ENCODE results near the gene AZIN2. TPM values are rescaled to one million over a fixed set of nuclear protein-coding genes. Genes with fewer than 3 reads are reported as not detected.

The AZIN2 gene
- total and polyA plus RNA-seq, 2 of the 13 experiments (the other 11 are each of a cell fraction or from before 2014, with no cell fraction given): 1.7 to 3.5 TPM

GRCh38 chr1:33081554-33082305 is 777 bp downstream of the AZIN2 start:
- H3K79me2 ChIP-seq (ENCODE audit: insufficient read depth, low read length): no peaks in the 10 kb centered on the region
- TF ChIP-seq HNF4A (CRISPR knock-in tag; IDR thresholded peaks at IDR 0.05) (no peak), HNF1A (IDR thresholded peaks at IDR 0.05; ENCODE audit: low read depth) (no peak), HNF1A (CRISPR knock-in tag; IDR thresholded peaks at IDR 0.05; ENCODE audit: borderline replicate concordance) (peak; percentile 3; the same call in 1 of the 2 replicates), ZNF589 (CRISPR knock-in tag; conservative IDR thresholded peaks at IDR 0.05) (no peak), ZSCAN31 (CRISPR knock-in tag; IDR thresholded peaks at IDR 0.05; ENCODE audit: low read depth) (0 out of 2 replicates have a peak, but pooled peaks have one; percentile 13), ZNF773 (CRISPR knock-in tag; IDR thresholded peaks at IDR 0.05; ENCODE audit: borderline replicate concordance) (no peak), BRD4 (CRISPR knock-in tag; IDR thresholded peaks at IDR 0.05) (no peak), TBX2 (CRISPR knock-in tag; IDR thresholded peaks at IDR 0.05; ENCODE audit: borderline replicate concordance) (0 out of 2 replicates have a peak, but pooled peaks have one; percentile 2), ZNF331 (CRISPR knock-in tag; IDR thresholded peaks at IDR 0.05) (no peak), ZNF629 (CRISPR knock-in tag; conservative IDR thresholded peaks at IDR 0.05) (peak; percentile 44)
- peak overlapping the region; percentile 74 for H3K9ac ChIP-seq (ENCODE audit: insufficient read depth, low read depth, low read length)
- ChIA-PET CTCF (ENCODE audit: low intra/inter-chr PET ratio, low total read pairs) (no interaction called here), POLR2A (interaction anchor here (0.6 kb wide), 1 partner anchor 280 kb away, joined by 3 read pairs; no protein-coding TSS in a partner anchor)
- H3K27ac ChIP-seq (ENCODE audit: extremely low read length, insufficient read depth, low read length): no peak overlapping the region
- DNase-seq (ENCODE audit: low spot score) (no peak), ATAC-seq (no peak; the same call in 1 of the 3 replicates), FAIRE-seq (no peak)
- no peaks in the 10 kb centered on the region for H3K27me3 ChIP-seq (ENCODE audit: control insufficient read depth in 1 of 2, insufficient read depth in 2 of 2, low read length in 2 of 2)
- peaks cover 24% of the 10 kb centered on the region for H3K4me1 ChIP-seq (ENCODE audit: insufficient read depth, low read length)
- H4K20me1 ChIP-seq (ENCODE audit: insufficient read depth, low read length): no peaks in the 10 kb centered on the region
- peak overlapping the region; percentile 96 for H3K4me2 ChIP-seq (ENCODE audit: low read depth, low read length)
- H2AFZ ChIP-seq (ENCODE audit: low read length): no peak overlapping the region
- H3K4me3 ChIP-seq (replicated peaks in 1 of 3; ENCODE audit: insufficient read depth in 1 of 3, low read depth in 2 of 3, low read length in 3 of 3): peak overlapping the region; percentile 59 to 87 (median 76)
- 8% methylated on average over 18 of the region's 35 CpGs for WGBS (ENCODE audit: low lambda C conversion rate)
- TSS peak; percentile 69 for BruUV-seq (replicated peaks)
- H3K36me3 ChIP-seq (replicated peaks in 1 of 2; ENCODE audit: control insufficient read depth in 1 of 2, insufficient read depth in 2 of 2, low read length in 2 of 2): no peaks in the 10 kb centered on the region
- in situ Hi-C loops (cut with HindIII; ENCODE audit: extremely low pct_ligation_motif_present, low pct_unique_long_range_greater_than_20kb): no loop called here
- H3K9me3 ChIP-seq (ENCODE audit: low read length): no peaks in the 10 kb centered on the region
- intact Hi-C loops (cut with micrococcal nuclease; ENCODE audit: unreplicated experiment): loop anchor here (10.0 kb wide), 1 partner anchor 147 kb away; no protein-coding TSS in a partner anchor

Measured in HepG2 (cell line).